Stomach (tissue), 9 donors: Measurements from ENCODE around the gene SLC1A2. TPM values are rescaled to one million over a fixed set of nuclear protein-coding genes. Genes with fewer than 3 reads are reported as not detected.
A peak's percentile ranks its signal among the peaks of the same experiment; 100 is the strongest.

Source experiments
- DNase-seq, 2 donors: peaks; one replicate each; pipeline versions ENCODE4 v3.0.0 to v3.0.0-alpha.2; 2013 to 2019
- H3K27ac ChIP-seq, 5 donors: fragments of 200-600 bp in 4 of 5; sonication (generic) in 4 of 5; one replicate each; pipeline ENCODE4 v1.5.1; 2013 to 2019; ENCODE audit warnings: mild to moderate bottlenecking in 1 of 5, moderate library complexity in 1 of 5
- H3K27me3 ChIP-seq, 3 donors: fragments of 200-600 bp; sonication (generic); one replicate each; pipeline ENCODE4 v1.5.1; 2017 to 2019; ENCODE audit warnings: mixed run types in 1 of 3
- H3K36me3 ChIP-seq, 4 donors: fragments of 200-600 bp; sonication (generic); 1 replicate in 3 of 4; 2 replicates in 1 of 4; pipeline ENCODE4 v1.5.1; 2016 to 2019
- H3K4me1 ChIP-seq, 4 donors: fragments of 200-600 bp; sonication (generic); one replicate each; pipeline ENCODE4 v1.5.1; 2016 to 2019
- H3K4me3 ChIP-seq, 4 donors: fragments of 200-600 bp; sonication (generic) in 3 of 4; one replicate each; pipeline ENCODE4 v1.5.1; 2016 to 2019; ENCODE audit warnings: mild to moderate bottlenecking in 1 of 4
- H3K9me3 ChIP-seq, 4 donors: fragments of 200-600 bp; sonication (generic); one replicate each; pipeline ENCODE4 v1.5.1; 2016 to 2019
- CTCF ChIP-seq, 7 experiments: fragments of 450-650 bp in 4 of 7; fragments of 200-600 bp in 3 of 7; sonication (generic) in 3 of 7; IDR thresholded peaks; one replicate each; pipeline ENCODE4 v1.5.1; 2016 to 2019; ENCODE audit warnings: antibody characterized with exemption in 7 of 7, control low read depth in 2 of 7, mild to moderate bottlenecking in 1 of 7
- EP300 ChIP-seq: sonication (generic); formaldehyde crosslinking; IDR thresholded peaks from one replicate; pipeline ENCODE4 v1.6.1; 2017; ENCODE audit warnings: antibody characterized with exemption
- POLR2A ChIP-seq, 4 donors: fragments of 450-650 bp; IDR thresholded peaks; one replicate each; pipeline ENCODE4 v1.6.1; 2016; ENCODE audit warnings: antibody characterized with exemption in 4 of 4, control low read depth in 2 of 4, mild to moderate bottlenecking in 1 of 4, moderate library complexity in 1 of 4
- POLR2AphosphoS5 ChIP-seq, 3 donors: sonication (generic); formaldehyde crosslinking; IDR thresholded peaks; one replicate each; pipeline ENCODE4 v1.6.1; 2016; ENCODE audit warnings: antibody characterized with exemption in 3 of 3
- WGBS, 5 donors: extraction: QIAGEN DNeasy Blood & Tissue Kit in 3 of 5; methylation state at CpG; one replicate each; pipeline versions ENCODE4 v1.1.5 to v1.1.7; 2013 to 2018; 5-methylcytosine and 5-hydroxymethylcytosine counted together
- intact Hi-C: fragments of 100-400 bp; cut with DNase I; formaldehyde crosslinking; loops from one replicate; pipeline ENCODE4 v1.15.1; 2023; ENCODE audit warnings: low total_unique reads
- polyA plus RNA-seq, 3 donors: library from polyadenylated mRNA; stranded (reverse); fragments of 200-250 nt; gene quantifications; one replicate each; pipeline ENCODE4 v1.2.3, GENCODE V29; 2013
- total RNA-seq, 5 donors: library from RNA; depleted of rRNA; stranded (reverse); fragments of >200 nt; gene quantifications; one replicate each; pipeline versions ENCODE4 v1.1.0 to v1.2.3, GENCODE V29; 2014 to 2016
- donor health status: healthy with polysubstance abuse.
- donor health status: Bipolar disorder and iron deficiency.
- donor health status: healthy.

Gene SLC1A2
- total and polyA plus RNA-seq, 8 donors = 1.3 to 13.4 (median 3.2) TPM; not detected in 1

GRCh38 chr11:35311331-35311730 lies 108.0 kb downstream of the SLC1A2 start:
- H3K4me1 ChIP-seq = no peaks in the 10 kb centered on the region
- H3K9me3 ChIP-seq = no peaks in the 10 kb centered on the region
- TF ChIP-seq CTCF (IDR thresholded peaks at IDR 0.05) (no peak), POLR2A (IDR thresholded peaks at IDR 0.05) (no peak), EP300 (no peak), POLR2AphosphoS5 (IDR thresholded peaks at IDR 0.05) (no peak)
- no peak overlapping the region for H3K4me3 ChIP-seq
- WGBS, 5 donors = 76 to 94% (median 91%) methylated on average over 3 of the region's 3 CpGs
- H3K27ac ChIP-seq = no peak overlapping the region
- intact Hi-C loops = no loop called here
- no peaks in the 10 kb centered on the region for H3K27me3 ChIP-seq
- H3K36me3 ChIP-seq = no peaks in the 10 kb centered on the region
- no peak for DNase-seq

- Histone ChIP-seq H3K4me3 (no peak overlapping the region), H3K4me1 (peaks cover 0 to 26% (median 13%) of the 10 kb centered on the region in 4 donors), H3K9me3 (no peaks in the 10 kb centered on the region), H3K27ac (peak overlapping the region in 1 of 5 donors; percentile 40), H3K27me3 (no peaks in the 10 kb centered on the region), H3K36me3 (no peaks in the 10 kb centered on the region)
- intact Hi-C loops = no loop called here
- DNase-seq = no peak
- 80 to 87% (median 84%) methylated on average over 9 of the region's 9 CpGs for WGBS, 5 donors
- TF ChIP-seq POLR2A (IDR thresholded peaks at IDR 0.05) = no peak
- TF ChIP-seq CTCF (IDR thresholded peaks at IDR 0.05) = no peak
- no peak for TF ChIP-seq POLR2AphosphoS5 (IDR thresholded peaks at IDR 0.05)
Observed at GRCh38 chr11:35308157-35308556, 111.2 kb downstream of the SLC1A2 start.

GRCh38 chr11:35307221-35307621 lies 112.1 kb downstream of the SLC1A2 start:
- H3K9me3 ChIP-seq = no peaks in the 10 kb centered on the region
- no peak overlapping the region for H3K4me3 ChIP-seq
- H3K27me3 ChIP-seq = no peaks in the 10 kb centered on the region
- WGBS, 5 donors = 92 to 97% (median 96%) methylated on average over 4 of the region's 4 CpGs
- no peak for DNase-seq
- no peak overlapping the region for H3K27ac ChIP-seq
- TF ChIP-seq EP300 = no peak
- no peak for TF ChIP-seq POLR2AphosphoS5 (IDR thresholded peaks at IDR 0.05)
- TF ChIP-seq POLR2A (IDR thresholded peaks at IDR 0.05) = no peak
- TF ChIP-seq CTCF (IDR thresholded peaks at IDR 0.05) = no peak
- intact Hi-C loops = no loop called here
- peaks cover 0 to 29% (median 13%) of the 10 kb centered on the region in 4 donors for H3K4me1 ChIP-seq
- no peaks in the 10 kb centered on the region for H3K36me3 ChIP-seq

GRCh38 chr11:35305670-35306382 lies 113.5 kb downstream of the SLC1A2 start:
- no peaks in the 10 kb centered on the region for H3K9me3 ChIP-seq
- peak; percentile 36 to 81 for DNase-seq
- 58 to 67% (median 65%) methylated on average over 14 of the region's 14 CpGs for WGBS, 5 donors
- H3K27ac ChIP-seq = peak overlapping the region in 1 of 5 donors; percentile 40
- intact Hi-C loops = no loop called here
- H3K36me3 ChIP-seq = no peaks in the 10 kb centered on the region
- no peak overlapping the region for H3K4me3 ChIP-seq
- no peak for TF ChIP-seq POLR2A (IDR thresholded peaks at IDR 0.05)
- TF ChIP-seq EP300 = no peak
- no peak for TF ChIP-seq POLR2AphosphoS5 (IDR thresholded peaks at IDR 0.05)
- TF ChIP-seq CTCF (IDR thresholded peaks at IDR 0.05) = peak in 5 of 7 experiments; percentile 12 to 54 (median 30)
- no peaks in the 10 kb centered on the region for H3K27me3 ChIP-seq
- peaks cover 0 to 29% (median 13%) of the 10 kb centered on the region in 4 donors for H3K4me1 ChIP-seq
